ENCODE results near the gene LMNTD2.
A peak's percentile ranks its signal among the peaks of the same experiment; 100 is the strongest.

LMNTD2 gene

GRCh38 chr11:561148-562003 is 838 bp upstream of the LMNTD2 start:
- TF ChIP-seq CTCF (IDR thresholded peaks at IDR 0.05; ENCODE audit: low read depth, low read length) = no peak
- Histone ChIP-seq H3K9me3 (no peaks in the 10 kb centered on the region), H3K4me3 (ENCODE audit: low read depth, low read length) (peak overlapping the region; percentile 41), H3K36me3 (no peaks in the 10 kb centered on the region), H3K4me1 (no peaks in the 10 kb centered on the region), H3K27me3 (peaks cover 11% of the 10 kb centered on the region)
- no peak for DNase-seq

DNA sequence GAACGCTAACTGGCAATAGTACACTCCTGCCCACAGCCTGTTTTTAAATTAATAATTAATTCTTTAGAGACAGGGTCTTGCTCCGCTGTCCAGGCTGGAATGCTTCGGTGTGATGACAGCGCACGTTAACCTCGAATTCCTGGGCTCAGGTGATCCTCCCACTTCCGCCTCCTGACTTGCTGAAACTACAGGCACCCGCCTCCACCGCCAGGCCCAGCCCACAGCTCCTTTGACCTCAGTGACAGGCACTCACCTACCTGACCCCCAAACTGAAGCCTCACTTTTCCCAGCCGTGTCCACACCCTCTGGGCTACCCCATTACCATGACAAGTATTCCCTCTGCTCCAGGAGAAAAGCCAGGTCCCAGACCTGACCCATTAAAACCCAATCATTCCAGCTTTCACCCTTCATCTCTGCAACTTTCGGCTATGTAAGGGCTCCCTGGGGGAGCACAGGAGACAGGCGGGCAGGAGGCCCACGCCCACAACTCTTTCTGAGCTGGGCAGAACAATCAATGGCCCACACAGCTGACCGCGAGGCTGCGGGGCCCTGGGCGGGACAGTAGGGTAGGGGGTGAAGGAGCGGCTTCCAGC is 730 bp downstream of the LMNTD2 start:
- TF ChIP-seq CTCF (IDR thresholded peaks at IDR 0.05; ENCODE audit: low read depth, low read length) = no peak
- H3K36me3 ChIP-seq = no peaks in the 10 kb centered on the region
- H3K9me3 ChIP-seq = no peaks in the 10 kb centered on the region
- no peak for DNase-seq
- no peak overlapping the region for H3K4me3 ChIP-seq (ENCODE audit: low read depth, low read length)
- H3K4me1 ChIP-seq = no peaks in the 10 kb centered on the region
- peaks cover 24% of the 10 kb centered on the region for H3K27me3 ChIP-seq

DNA sequence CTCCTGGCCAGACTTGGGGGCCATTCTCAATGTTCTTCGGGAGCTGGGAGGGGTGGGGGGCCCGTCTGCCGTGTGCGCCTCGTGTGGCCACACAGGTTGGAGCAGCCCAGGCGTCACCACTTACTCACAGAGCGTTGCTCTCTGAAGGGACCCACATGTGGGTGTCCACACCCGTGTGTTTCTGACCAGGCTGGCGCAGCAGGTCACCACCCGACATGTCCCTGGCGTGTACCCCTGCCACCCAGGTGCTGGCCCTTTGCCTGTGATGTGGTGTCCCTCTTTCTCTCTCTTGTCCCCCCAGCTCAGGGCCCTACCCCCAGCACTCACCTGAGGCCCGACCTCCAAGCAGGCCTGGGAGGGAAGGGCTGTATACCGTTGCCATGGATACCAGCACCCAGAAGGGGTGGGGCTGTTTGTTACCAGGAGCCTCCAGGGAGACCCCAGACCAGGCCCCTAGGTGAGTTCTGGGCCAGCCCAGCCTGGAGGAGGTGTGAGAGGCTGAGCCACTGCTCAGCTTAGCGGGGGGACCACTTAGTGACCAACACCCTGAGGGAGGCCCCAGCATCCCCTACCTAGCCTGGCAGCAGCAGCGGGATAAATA is 1.4 kb downstream of the LMNTD2 start:
- Histone ChIP-seq H3K36me3 (no peaks in the 10 kb centered on the region), H3K27me3 (peaks cover 24% of the 10 kb centered on the region), H3K4me3 (ENCODE audit: low read depth, low read length) (no peak overlapping the region), H3K4me1 (no peaks in the 10 kb centered on the region), H3K9me3 (no peaks in the 10 kb centered on the region)
- no peak for TF ChIP-seq CTCF (IDR thresholded peaks at IDR 0.05; ENCODE audit: low read depth, low read length)
- no peak for DNase-seq

- Histone ChIP-seq H3K4me1 (no peaks in the 10 kb centered on the region), H3K4me3 (ENCODE audit: low read depth, low read length) (no peak overlapping the region), H3K36me3 (no peaks in the 10 kb centered on the region), H3K27me3 (peaks cover 24% of the 10 kb centered on the region), H3K9me3 (no peaks in the 10 kb centered on the region)
- no peak for TF ChIP-seq CTCF (IDR thresholded peaks at IDR 0.05; ENCODE audit: low read depth, low read length)
- no peak for DNase-seq
Observed at GRCh38 chr11:558503-558902, 2.0 kb downstream of the LMNTD2 start.

DNA sequence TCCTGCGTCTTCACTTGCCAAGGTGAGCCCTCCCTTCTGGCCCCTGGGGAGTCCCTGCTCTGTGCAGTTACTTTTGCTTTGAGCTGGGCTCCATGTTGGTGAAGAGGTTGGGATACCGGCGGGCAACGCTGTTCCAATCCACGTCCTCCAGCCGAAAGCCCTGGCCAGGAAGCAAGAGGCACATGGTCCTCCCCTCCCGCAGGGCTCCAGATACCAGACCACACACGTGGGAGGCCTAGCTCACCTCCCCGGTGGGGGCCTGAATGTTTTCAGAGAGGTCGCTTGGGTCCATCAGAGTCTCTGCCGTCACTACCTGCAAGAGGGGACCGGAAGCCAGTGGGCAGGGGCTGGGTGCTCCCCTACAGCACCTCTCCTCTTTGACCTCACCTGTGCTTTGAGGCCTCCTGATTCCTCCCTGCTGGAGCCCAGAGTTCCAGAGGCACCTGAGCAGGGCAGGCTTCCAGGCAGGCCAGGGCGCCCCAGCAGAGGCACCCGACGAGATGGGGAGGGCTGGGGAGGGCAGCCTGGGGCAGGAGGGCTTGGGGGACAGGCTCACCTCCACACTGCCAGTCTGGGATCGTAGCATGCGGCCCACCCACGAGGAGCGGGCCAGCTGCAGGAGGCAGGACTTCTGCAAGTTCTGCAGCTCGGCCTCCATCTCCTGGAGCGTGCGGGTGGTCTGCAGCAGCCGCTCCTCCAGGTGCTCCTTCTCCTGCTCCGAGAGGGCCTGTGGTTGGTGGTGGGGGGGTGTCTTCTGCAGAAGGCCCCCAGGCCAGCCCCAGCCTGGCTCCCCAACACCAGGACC is 3.0 kb downstream of the LMNTD2 start:
- no peaks in the 10 kb centered on the region for H3K36me3 ChIP-seq
- no peaks in the 10 kb centered on the region for H3K4me1 ChIP-seq
- no peaks in the 10 kb centered on the region for H3K9me3 ChIP-seq
- no peak for TF ChIP-seq CTCF (IDR thresholded peaks at IDR 0.05; ENCODE audit: low read depth, low read length)
- H3K4me3 ChIP-seq (ENCODE audit: low read depth, low read length) = no peak overlapping the region
- peaks cover 24% of the 10 kb centered on the region for H3K27me3 ChIP-seq
- no peak for DNase-seq

Measured in BE2C (cell line).